GM12878 (cell line): ENCODE data around the gene CAPN7. TPM values are rescaled to one million over a fixed set of nuclear protein-coding genes. Genes with fewer than 3 reads are reported as not detected.

ENCODE experiments used
- ATAC-seq: fragments of 200-7000 bp; cut with Tn5 transposase; 3 replicates; pipeline ENCODE4 v1.9.1; 2020; ENCODE audit warnings: mild to moderate bottlenecking, moderate library complexity
- BruUV-seq: library from RNA; stranded (reverse); fragments of 400-500 nt; replicated peaks from 2 replicates; lab custom pipeline; 2021; lab: Mats Ljungman, UMichigan
- CTCF ChIA-PET: fragments of 300-600 bp; sonication (Branson Sonifier 250); formaldehyde crosslinking; extraction: SDS; loops from one replicate; lab custom pipeline; 2021; ENCODE audit warnings: inconsistent platforms; lab: Yijun Ruan, JAX
- POLR2A ChIA-PET: fragments of 350-600 bp; formaldehyde crosslinking; extraction: SDS; loops from one replicate; lab custom pipeline; 2021; ENCODE audit warnings: inconsistent platforms; lab: Charles Lee
- RAD21 ChIA-PET: fragments of 300-600 bp; sonication (Branson Sonifier 250); formaldehyde crosslinking; loops from one replicate; lab custom pipeline; 2023; ENCODE audit warnings: antibody characterized with exemption; ENCODE audit not compliant: unreplicated experiment; lab: Charles Lee
- SMC1A ChIA-PET: fragments of 300-600 bp; sonication (Branson Sonifier 250); formaldehyde crosslinking; loops from one replicate; lab custom pipeline; 2023; ENCODE audit not compliant: unreplicated experiment, uncharacterized antibody; lab: Charles Lee
- DNase-seq: peaks from one replicate; pipeline ENCODE4 v3.0.0-alpha.2; 2011; ENCODE audit warnings: low read depth, low spot score
- FAIRE-seq: peaks from 3 replicates; lab custom pipeline; 2011; peaks lifted over from hg19 to GRCh38; lab: Jason Lieb, UNC
- H2AFZ ChIP-seq: 2 replicates; pipeline ENCODE4 v1.6.0; 2011; ENCODE audit warnings: low read depth, low read length, control low read depth; ENCODE audit not compliant: control insufficient read depth
- H3K27ac ChIP-seq: 2 replicates; pipeline ENCODE4 v1.5.1; 2011; ENCODE audit warnings: control low read depth; ENCODE audit not compliant: control insufficient read depth, insufficient read depth
- H3K27me3 ChIP-seq, 2 experiments: replicated peaks in 1 of 2; 2 replicates each; pipeline versions ENCODE4 v1.6.0 to v1.6.1; 2011; ENCODE audit warnings: low read length in 1 of 2; ENCODE audit not compliant: control insufficient read depth in 2 of 2, insufficient read depth in 2 of 2
- H3K36me3 ChIP-seq, 2 experiments: 2 replicates each; pipeline ENCODE4 v1.5.1; 2011; ENCODE audit warnings: low read length in 1 of 2; ENCODE audit not compliant: control insufficient read depth in 2 of 2, insufficient read depth in 2 of 2
- H3K4me1 ChIP-seq: 2 replicates; pipeline ENCODE4 v1.6.1; 2011; ENCODE audit warnings: mild to moderate bottlenecking, low read length, moderate library complexity, mixed read lengths; ENCODE audit not compliant: control insufficient read depth, insufficient read depth
- H3K4me2 ChIP-seq: 2 replicates; pipeline ENCODE4 v1.6.0; 2011; ENCODE audit warnings: control low read depth; ENCODE audit not compliant: control insufficient read depth, insufficient read depth
- H3K4me3 ChIP-seq: fragments of 200-600 bp; sonication (generic); 2 replicates; pipeline ENCODE4 v1.5.1; 2016
- H3K79me2 ChIP-seq: 2 replicates; pipeline ENCODE4 v1.6.0; 2011; ENCODE audit warnings: low read length; ENCODE audit not compliant: control insufficient read depth, insufficient read depth
- H3K9ac ChIP-seq: 2 replicates; pipeline ENCODE4 v1.8.0; 2011; ENCODE audit warnings: low read length, control low read depth, mixed read lengths; ENCODE audit not compliant: control insufficient read depth, insufficient read depth
- H3K9me3 ChIP-seq: replicated peaks from 3 replicates; pipeline ENCODE4 v1.5.1; 2011; ENCODE audit warnings: mild to moderate bottlenecking, low read length; ENCODE audit not compliant: control insufficient read depth, insufficient read depth
- H4K20me1 ChIP-seq: 2 replicates; pipeline ENCODE4 v1.6.0; 2011; ENCODE audit not compliant: control insufficient read depth, insufficient read depth
- ETV6 ChIP-seq, 2 experiments: fragments of 450-650 bp in 1 of 2; IDR thresholded peaks in 1 of 2; conservative IDR thresholded peaks in 1 of 2; 2 replicates each; pipeline ENCODE4 v1.6.1; 2014; ENCODE audit warnings: antibody characterized with exemption in 1 of 2, borderline replicate concordance in 1 of 2, low read depth in 1 of 2, mild to moderate bottlenecking in 1 of 2, moderate library complexity in 1 of 2
- FOXM1 ChIP-seq: IDR thresholded peaks from 2 replicates; pipeline ENCODE4 v1.6.1; 2012; ENCODE audit warnings: low read depth, mild to moderate bottlenecking, inconsistent platforms, low read length, moderate library complexity
- RAD21 ChIP-seq: IDR thresholded peaks from 2 replicates; pipeline ENCODE4 v1.6.1; 2011; ENCODE audit warnings: mild to moderate bottlenecking, low read depth, low read length, moderate library complexity; ENCODE audit not compliant: insufficient read depth
- SMAD1 ChIP-seq: fragments of 450-650 bp; IDR thresholded peaks from 2 replicates; pipeline ENCODE4 v1.6.1; 2018; ENCODE audit warnings: mild to moderate bottlenecking, low read depth; ENCODE audit not compliant: partially characterized antibody
- SPI1 ChIP-seq: IDR thresholded peaks from 2 replicates; pipeline ENCODE4 v1.6.1; 2011; ENCODE audit warnings: low read depth, mild to moderate bottlenecking, low read length, moderate library complexity, borderline replicate concordance; ENCODE audit not compliant: insufficient read depth
- WGBS: methylation state at CpG from one replicate; pipeline ENCODE4 v1.1.6; 2016; ENCODE audit warnings: low lambda C conversion rate; ENCODE audit not compliant: insufficient replicate concordance, insufficient coverage; ENCODE audit errors: missing lambda C conversion rate; 5-methylcytosine and 5-hydroxymethylcytosine counted together
- in situ Hi-C: fragments of 300-500 bp; cut with MboI; formaldehyde crosslinking; loops from 9 replicates; pipeline ENCODE4 v1.14.3; 2018; ENCODE audit warnings: mixed read lengths
- intact Hi-C: fragments of 100-400 bp; cut with micrococcal nuclease; formaldehyde crosslinking; loops from one replicate; pipeline ENCODE4 v1.14.2; 2022; ENCODE audit not compliant: unreplicated experiment
- polyA plus RNA-seq, 11 experiments: library from polyadenylated mRNA; depleted of rRNA in 4 of 11; unstranded in 6 of 11; stranded (reverse) in 5 of 11; fragments of >200 nt; fragmentation: Nextera tagmentation in 4 of 11; fragmentation: Illumina TruSeq in 1 of 11; extraction: Ambion mirVana in 4 of 11; extraction: Trizol in 1 of 11; gene quantifications; 1 replicate in 1 of 11; 2 replicates in 10 of 11; pipeline versions ENCODE4 v1.2.1 to v1.2.3, GENCODE V29; 2011 to 2016; ENCODE audit warnings: inconsistent platforms in 2 of 11, missing spikeins in 2 of 11, low read depth in 1 of 11
- total RNA-seq, 4 experiments: library from RNA; depleted of rRNA in 3 of 4; stranded (reverse); fragments of >200 nt in 3 of 4; fragmentation: Illumina TruSeq in 1 of 4; extraction: Trizol in 1 of 4; gene quantifications; 2 replicates each; pipeline versions ENCODE4 v1.2.1 to v1.2.3, GENCODE V29; 2013 to 2021
- TF ChIP-seq, protein P1 (sequence below): fragments of 450-650 bp; IDR thresholded peaks from 2 replicates; pipeline ENCODE4 v1.6.1; 2017; ENCODE audit warnings: mild to moderate bottlenecking, moderate library complexity
- TF ChIP-seq, protein P2 (sequence below): IDR thresholded peaks from 2 replicates; pipeline ENCODE4 v1.6.1; 2012; ENCODE audit warnings: mild to moderate bottlenecking, low read depth, low read length

CAPN7 gene
- total and polyA plus RNA-seq, 10 of the 15 experiments (the other 5 are each of a cell fraction or from before 2014, with no cell fraction given): 5.3 to 27.0 (median 18.2) TPM

DNA sequence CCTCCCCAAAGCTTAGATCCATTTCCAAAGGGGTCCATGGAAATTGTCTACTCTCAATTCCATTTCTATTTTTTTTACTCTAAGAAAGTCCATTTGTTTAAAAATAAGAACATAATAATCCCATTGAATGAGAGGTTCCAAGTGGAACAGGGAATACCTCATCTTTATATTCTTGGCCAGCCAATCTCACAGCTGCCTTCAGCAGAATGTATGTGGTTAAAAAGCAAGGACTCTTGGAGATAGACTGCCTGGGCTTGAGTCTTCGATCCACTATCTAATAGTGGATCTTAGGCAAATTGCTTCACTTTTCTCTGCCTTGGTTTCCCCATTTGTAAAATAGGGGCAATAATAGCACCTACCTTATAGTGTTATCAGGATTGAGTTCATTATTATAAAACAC lies 24.5 kb upstream of the CAPN7 start:
- H3K27me3 ChIP-seq: no peaks in the 10 kb centered on the region
- FAIRE-seq (no peak), ATAC-seq (no peak), DNase-seq (no peak)
- RAD21 ChIA-PET: no interaction called here
- SMC1A ChIA-PET: interaction anchor here (1.1 to 4.6 kb wide), 3 partner anchors 12 to 21 kb away, joined by 3 to 30 read pairs (median 29); no protein-coding TSS in a partner anchor
- WGBS: 80% methylated on average over 1 of the region's 1 CpG
- H3K4me2 ChIP-seq: no peak overlapping the region
- CTCF ChIA-PET: interaction anchor here (0.7 to 2.8 kb wide), 3 partner anchors 10 to 73 kb away, joined by 3 to 16 read pairs (median 4); no protein-coding TSS in a partner anchor
- H3K36me3 ChIP-seq: no peaks in the 10 kb centered on the region
- no peaks in the 10 kb centered on the region; the same call in 2 of the 3 replicates for H3K9me3 ChIP-seq
- no peak for TF ChIP-seq SMAD1
- intact Hi-C loops (no loop called here), in situ Hi-C loops (no loop called here)
- H3K9ac ChIP-seq: no peak overlapping the region
- H4K20me1 ChIP-seq: no peaks in the 10 kb centered on the region
- H2AFZ ChIP-seq: no peak overlapping the region
- no peaks in the 10 kb centered on the region for H3K79me2 ChIP-seq
- H3K27ac ChIP-seq: no peak overlapping the region
- no TSS peak for BruUV-seq
- no peak overlapping the region for H3K4me3 ChIP-seq
- H3K4me1 ChIP-seq: peaks cover 8% of the 10 kb centered on the region; the same call in 1 of the 2 replicates
- POLR2A ChIA-PET: interaction anchor here (0.6 to 0.8 kb wide), 3 partner anchors 19 to 186 kb away, joined by 3 read pairs; no protein-coding TSS in a partner anchor

DNA sequence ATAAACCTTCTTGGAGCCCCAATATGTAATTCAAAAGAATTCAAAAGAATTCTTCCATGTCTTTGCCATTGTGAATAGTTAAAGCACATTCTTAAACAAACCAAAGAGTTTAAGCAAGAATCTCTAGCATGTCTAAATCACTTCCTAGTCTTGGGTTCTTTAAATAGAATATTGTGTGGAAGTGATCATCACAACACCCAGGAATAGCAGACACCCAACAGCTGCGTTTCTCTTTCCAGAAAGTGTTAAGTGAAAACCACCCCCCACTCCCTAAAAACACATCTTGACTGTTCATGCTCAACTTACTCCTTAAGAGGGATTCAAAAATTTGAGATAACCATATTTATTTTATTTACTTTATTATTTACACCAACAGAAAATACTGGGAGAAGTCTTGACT lies 24.1 kb upstream of the CAPN7 start:
- POLR2A ChIA-PET: interaction anchor here (0.6 to 0.8 kb wide), 2 partner anchors 19 to 185 kb away, joined by 3 read pairs; no protein-coding TSS in a partner anchor
- H3K4me1 ChIP-seq: peaks cover 8% of the 10 kb centered on the region; the same call in 1 of the 2 replicates
- no peak overlapping the region for H3K27ac ChIP-seq
- no peaks in the 10 kb centered on the region for H3K36me3 ChIP-seq
- no peak for DNase-seq
- H2AFZ ChIP-seq: no peak overlapping the region
- H3K4me3 ChIP-seq: no peak overlapping the region
- WGBS: 80% methylated on average over 1 of the region's 1 CpG
- H3K79me2 ChIP-seq: no peaks in the 10 kb centered on the region
- CTCF ChIA-PET: interaction anchor here (0.7 to 2.8 kb wide), 6 partner anchors 11 to 74 kb away, joined by 3 to 16 read pairs (median 4); no protein-coding TSS in a partner anchor
- no peak for FAIRE-seq
- no peak overlapping the region for H3K9ac ChIP-seq
- H3K27me3 ChIP-seq: no peaks in the 10 kb centered on the region
- intact Hi-C loops: no loop called here
- no peaks in the 10 kb centered on the region for H4K20me1 ChIP-seq
- RAD21 ChIA-PET: interaction anchor here (2.3 kb wide), 1 partner anchor 21 kb away, joined by 8 read pairs; no protein-coding TSS in a partner anchor
- no peak for ATAC-seq
- H3K9me3 ChIP-seq: no peaks in the 10 kb centered on the region; the same call in 2 of the 3 replicates
- BruUV-seq: no TSS peak
- H3K4me2 ChIP-seq: no peak overlapping the region
- SMC1A ChIA-PET: interaction anchor here (0.6 to 4.6 kb wide), 4 partner anchors 11 to 24 kb away, joined by 3 to 30 read pairs (median 3); partner anchors contain the start of gene CAPN7
- in situ Hi-C loops: no loop called here
- TF ChIP-seq FOXM1: no peak
- no peak for TF ChIP-seq ETV6 (conservative IDR thresholded peaks at IDR 0.05 in 1 of 2, IDR thresholded peaks at IDR 0.05 in 1 of 2; ENCODE audit: borderline replicate concordance in 1 of 2, low read depth in 1 of 2)
- no peak for TF ChIP-seq SPI1
- TF ChIP-seq, protein P1, sequence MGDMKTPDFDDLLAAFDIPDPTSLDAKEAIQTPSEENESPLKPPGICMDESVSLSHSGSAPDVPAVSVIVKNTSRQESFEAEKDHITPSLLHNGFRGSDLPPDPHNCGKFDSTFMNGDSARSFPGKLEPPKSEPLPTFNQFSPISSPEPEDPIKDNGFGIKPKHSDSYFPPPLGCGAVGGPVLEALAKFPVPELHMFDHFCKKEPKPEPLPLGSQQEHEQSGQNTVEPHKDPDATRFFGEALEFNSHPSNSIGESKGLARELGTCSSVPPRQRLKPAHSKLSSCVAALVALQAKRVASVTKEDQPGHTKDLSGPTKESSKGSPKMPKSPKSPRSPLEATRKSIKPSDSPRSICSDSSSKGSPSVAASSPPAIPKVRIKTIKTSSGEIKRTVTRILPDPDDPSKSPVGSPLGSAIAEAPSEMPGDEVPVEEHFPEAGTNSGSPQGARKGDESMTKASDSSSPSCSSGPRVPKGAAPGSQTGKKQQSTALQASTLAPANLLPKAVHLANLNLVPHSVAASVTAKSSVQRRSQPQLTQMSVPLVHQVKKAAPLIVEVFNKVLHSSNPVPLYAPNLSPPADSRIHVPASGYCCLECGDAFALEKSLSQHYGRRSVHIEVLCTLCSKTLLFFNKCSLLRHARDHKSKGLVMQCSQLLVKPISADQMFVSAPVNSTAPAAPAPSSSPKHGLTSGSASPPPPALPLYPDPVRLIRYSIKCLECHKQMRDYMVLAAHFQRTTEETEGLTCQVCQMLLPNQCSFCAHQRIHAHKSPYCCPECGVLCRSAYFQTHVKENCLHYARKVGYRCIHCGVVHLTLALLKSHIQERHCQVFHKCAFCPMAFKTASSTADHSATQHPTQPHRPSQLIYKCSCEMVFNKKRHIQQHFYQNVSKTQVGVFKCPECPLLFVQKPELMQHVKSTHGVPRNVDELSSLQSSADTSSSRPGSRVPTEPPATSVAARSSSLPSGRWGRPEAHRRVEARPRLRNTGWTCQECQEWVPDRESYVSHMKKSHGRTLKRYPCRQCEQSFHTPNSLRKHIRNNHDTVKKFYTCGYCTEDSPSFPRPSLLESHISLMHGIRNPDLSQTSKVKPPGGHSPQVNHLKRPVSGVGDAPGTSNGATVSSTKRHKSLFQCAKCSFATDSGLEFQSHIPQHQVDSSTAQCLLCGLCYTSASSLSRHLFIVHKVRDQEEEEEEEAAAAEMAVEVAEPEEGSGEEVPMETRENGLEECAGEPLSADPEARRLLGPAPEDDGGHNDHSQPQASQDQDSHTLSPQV: no peak
- TF ChIP-seq RAD21: no peak
- TF ChIP-seq, protein P2, sequence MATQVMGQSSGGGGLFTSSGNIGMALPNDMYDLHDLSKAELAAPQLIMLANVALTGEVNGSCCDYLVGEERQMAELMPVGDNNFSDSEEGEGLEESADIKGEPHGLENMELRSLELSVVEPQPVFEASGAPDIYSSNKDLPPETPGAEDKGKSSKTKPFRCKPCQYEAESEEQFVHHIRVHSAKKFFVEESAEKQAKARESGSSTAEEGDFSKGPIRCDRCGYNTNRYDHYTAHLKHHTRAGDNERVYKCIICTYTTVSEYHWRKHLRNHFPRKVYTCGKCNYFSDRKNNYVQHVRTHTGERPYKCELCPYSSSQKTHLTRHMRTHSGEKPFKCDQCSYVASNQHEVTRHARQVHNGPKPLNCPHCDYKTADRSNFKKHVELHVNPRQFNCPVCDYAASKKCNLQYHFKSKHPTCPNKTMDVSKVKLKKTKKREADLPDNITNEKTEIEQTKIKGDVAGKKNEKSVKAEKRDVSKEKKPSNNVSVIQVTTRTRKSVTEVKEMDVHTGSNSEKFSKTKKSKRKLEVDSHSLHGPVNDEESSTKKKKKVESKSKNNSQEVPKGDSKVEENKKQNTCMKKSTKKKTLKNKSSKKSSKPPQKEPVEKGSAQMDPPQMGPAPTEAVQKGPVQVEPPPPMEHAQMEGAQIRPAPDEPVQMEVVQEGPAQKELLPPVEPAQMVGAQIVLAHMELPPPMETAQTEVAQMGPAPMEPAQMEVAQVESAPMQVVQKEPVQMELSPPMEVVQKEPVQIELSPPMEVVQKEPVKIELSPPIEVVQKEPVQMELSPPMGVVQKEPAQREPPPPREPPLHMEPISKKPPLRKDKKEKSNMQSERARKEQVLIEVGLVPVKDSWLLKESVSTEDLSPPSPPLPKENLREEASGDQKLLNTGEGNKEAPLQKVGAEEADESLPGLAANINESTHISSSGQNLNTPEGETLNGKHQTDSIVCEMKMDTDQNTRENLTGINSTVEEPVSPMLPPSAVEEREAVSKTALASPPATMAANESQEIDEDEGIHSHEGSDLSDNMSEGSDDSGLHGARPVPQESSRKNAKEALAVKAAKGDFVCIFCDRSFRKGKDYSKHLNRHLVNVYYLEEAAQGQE: no peak
